SK-N-SH (cell line): ENCODE results near the gene CDH11.

Experiments
- CTCF ChIP-seq: fragments of 200-600 bp; sonication (generic); IDR thresholded peaks from 2 replicates; pipeline ENCODE4 v1.6.1; 2017; ENCODE audit warnings: antibody characterized with exemption, mild to moderate bottlenecking, moderate library complexity
- EZH2phosphoT487 ChIP-seq: fragments of 200-600 bp; sonication (generic); IDR thresholded peaks from 2 replicates; pipeline ENCODE4 v1.6.1; 2017; ENCODE audit warnings: low read depth, mixed run types, mild to moderate bottlenecking, antibody characterized with exemption, moderate library complexity, borderline replicate concordance
- FOXJ3 ChIP-seq: sonication (generic); formaldehyde crosslinking; IDR thresholded peaks from 2 replicates; pipeline ENCODE4 v1.5.1; 2020; ENCODE audit warnings: mild to moderate bottlenecking, missing genetic modification reagents
- GATA2 ChIP-seq: sonication (generic); formaldehyde crosslinking; IDR thresholded peaks from 2 replicates; pipeline ENCODE4 v1.5.0; 2020; ENCODE audit warnings: mild to moderate bottlenecking, missing genetic modification reagents
- JUND ChIP-seq: IDR thresholded peaks from 2 replicates; pipeline ENCODE4 v1.4.0; 2012
- POLR2AphosphoS5 ChIP-seq: IDR thresholded peaks from 2 replicates; pipeline ENCODE4 v1.6.1; 2012; ENCODE audit warnings: low read depth, low read length
- TCF12 ChIP-seq: IDR thresholded peaks from 2 replicates; pipeline ENCODE4 v1.4.0; 2012
- USF1 ChIP-seq: IDR thresholded peaks from 2 replicates; pipeline ENCODE4 v1.4.0; 2012; ENCODE audit warnings: low read depth, borderline replicate concordance
- USF2 ChIP-seq: fragments of 150-350 bp; IDR thresholded peaks from 2 replicates; pipeline ENCODE4 v1.6.1; 2017; ENCODE audit warnings: antibody characterized with exemption, low read length, low read depth, borderline replicate concordance
- YY1 ChIP-seq: IDR thresholded peaks from 2 replicates; pipeline ENCODE4 v1.4.0; 2012; ENCODE audit warnings: low read depth, mild to moderate bottlenecking
- ZBTB33 ChIP-seq: IDR thresholded peaks from 2 replicates; pipeline ENCODE4 v1.4.0; 2012; ENCODE audit warnings: low read depth, borderline replicate concordance

- TF ChIP-seq USF1: no peak
- no peak for TF ChIP-seq CTCF
- no peak for TF ChIP-seq EZH2phosphoT487
- TF ChIP-seq USF2: no peak
- no peak for TF ChIP-seq GATA2 (CRISPR knock-in tag)
- no peak for TF ChIP-seq ZBTB33
- no peak for TF ChIP-seq JUND
- TF ChIP-seq FOXJ3 (CRISPR knock-in tag): no peak
- TF ChIP-seq YY1: no peak
- no peak for TF ChIP-seq POLR2AphosphoS5
- no peak for TF ChIP-seq TCF12
Measured at GRCh38 chr16:65004570-65004969, 117.3 kb downstream of the CDH11 start.
